Osteoblast (primary cell): Measurements from ENCODE around the gene CSTPP1. TPM values are rescaled to one million over a fixed set of nuclear protein-coding genes. Genes with fewer than 3 reads are reported as not detected.

Experiments
- DNase-seq: peaks from one replicate; pipeline ENCODE4 v3.0.0; 2011; ENCODE audit warnings: low spot score, mixed read lengths; ENCODE audit not compliant: insufficient read length; ENCODE audit errors: missing footprints
- H2AFZ ChIP-seq: 2 replicates; pipeline ENCODE4 v1.6.0; 2011; ENCODE audit warnings: mild to moderate bottlenecking, low read length
- H3K27ac ChIP-seq: 2 replicates; pipeline ENCODE4 v1.5.1; 2011; ENCODE audit warnings: mild to moderate bottlenecking, low read depth, low read length, moderate library complexity
- H3K27me3 ChIP-seq: 2 replicates; pipeline ENCODE4 v1.6.0; 2012; ENCODE audit warnings: mild to moderate bottlenecking, control low read depth, inconsistent platforms, low read length, moderate library complexity; ENCODE audit not compliant: insufficient read depth
- H3K36me3 ChIP-seq: 2 replicates; pipeline ENCODE4 v1.5.1; 2011; ENCODE audit warnings: mild to moderate bottlenecking, low read length, control low read depth, moderate library complexity; ENCODE audit not compliant: insufficient read depth
- H3K4me1 ChIP-seq: 2 replicates; pipeline ENCODE4 v1.5.1; 2011; ENCODE audit warnings: mild to moderate bottlenecking, low read length, control low read depth, moderate library complexity; ENCODE audit not compliant: insufficient read depth
- H3K4me2 ChIP-seq: 2 replicates; pipeline ENCODE4 v1.6.0; 2011; ENCODE audit warnings: mild to moderate bottlenecking, low read length; ENCODE audit not compliant: insufficient read depth
- H3K4me3 ChIP-seq: fragments of 200-600 bp; sonication (generic); 3 replicates; pipeline ENCODE4 v1.5.1; 2012; ENCODE audit warnings: mild to moderate bottlenecking, low read length, inconsistent platforms; ENCODE audit not compliant: insufficient read depth
- H3K79me2 ChIP-seq: 2 replicates; pipeline ENCODE4 v1.6.0; 2012; ENCODE audit warnings: mild to moderate bottlenecking, low read length, control low read depth, inconsistent platforms; ENCODE audit not compliant: insufficient read depth
- H3K9me3 ChIP-seq: 2 replicates; pipeline ENCODE4 v1.5.1; 2011; ENCODE audit warnings: low read depth, low read length, control low read depth
- H4K20me1 ChIP-seq: 2 replicates; pipeline ENCODE4 v1.6.0; 2012; ENCODE audit warnings: mild to moderate bottlenecking, low read length, control low read depth; ENCODE audit not compliant: insufficient read depth
- CTCF ChIP-seq: IDR thresholded peaks from 2 replicates; pipeline ENCODE4 v1.5.1; 2011; ENCODE audit warnings: mild to moderate bottlenecking, low read depth, low read length, moderate library complexity; ENCODE audit errors: extremely low read depth
- total RNA-seq: library from RNA; depleted of rRNA; stranded (reverse); fragments of >200 nt; gene quantifications from 2 replicates; pipeline ENCODE4 v1.2.3, GENCODE V29; 2012

CSTPP1 gene
- total RNA-seq, 1 donor: 27.1 TPM

- Histone ChIP-seq H4K20me1 (peaks cover 2% of the 10 kb centered on the region), H2AFZ (no peak overlapping the region), H3K79me2 (no peaks in the 10 kb centered on the region), H3K9me3 (no peaks in the 10 kb centered on the region), H3K4me1 (peaks cover under 1% of the 10 kb centered on the region), H3K27ac (no peak overlapping the region), H3K4me3 (no peak overlapping the region), H3K4me2 (no peak overlapping the region), H3K27me3 (no peaks in the 10 kb centered on the region), H3K36me3 (no peaks in the 10 kb centered on the region)
- no peak for TF ChIP-seq CTCF
- no peak for DNase-seq
Observed at GRCh38 chr11:47147681-47148080, 211.1 kb downstream of the CSTPP1 start.

GRCh38 chr11:47148270-47148669, 211.7 kb downstream of the CSTPP1 start:
- DNase-seq: no peak
- peaks cover 7% of the 10 kb centered on the region for H3K4me1 ChIP-seq
- H2AFZ ChIP-seq: no peak overlapping the region
- H3K9me3 ChIP-seq: no peaks in the 10 kb centered on the region
- H3K79me2 ChIP-seq: no peaks in the 10 kb centered on the region
- H3K4me2 ChIP-seq: no peak overlapping the region
- no peaks in the 10 kb centered on the region for H3K27me3 ChIP-seq
- peaks cover 5% of the 10 kb centered on the region for H4K20me1 ChIP-seq
- no peak overlapping the region for H3K4me3 ChIP-seq
- H3K36me3 ChIP-seq: no peaks in the 10 kb centered on the region
- no peak overlapping the region for H3K27ac ChIP-seq
- TF ChIP-seq CTCF: no peak

- Histone ChIP-seq H3K27ac (no peak overlapping the region), H3K36me3 (no peaks in the 10 kb centered on the region), H4K20me1 (peaks cover 9% of the 10 kb centered on the region), H3K79me2 (no peaks in the 10 kb centered on the region), H3K4me2 (no peak overlapping the region), H3K4me3 (no peak overlapping the region), H3K4me1 (peaks cover 13% of the 10 kb centered on the region), H2AFZ (no peak overlapping the region), H3K27me3 (no peaks in the 10 kb centered on the region), H3K9me3 (no peaks in the 10 kb centered on the region)
- TF ChIP-seq CTCF: no peak
- no peak for DNase-seq
Observed at GRCh38 chr11:47148903-47149531, 212.5 kb downstream of the CSTPP1 start.

GRCh38 chr11:47149782-47150181, 213.2 kb downstream of the CSTPP1 start:
- Histone ChIP-seq H3K4me3 (no peak overlapping the region), H2AFZ (no peak overlapping the region), H3K9me3 (no peaks in the 10 kb centered on the region), H3K4me2 (no peak overlapping the region), H3K27ac (no peak overlapping the region), H4K20me1 (peaks cover 9% of the 10 kb centered on the region), H3K36me3 (no peaks in the 10 kb centered on the region), H3K4me1 (peaks cover 13% of the 10 kb centered on the region), H3K27me3 (no peaks in the 10 kb centered on the region), H3K79me2 (no peaks in the 10 kb centered on the region)
- no peak for TF ChIP-seq CTCF
- DNase-seq: no peak
